Body of pancreas (tissue), 4 donors: ENCODE measurements around the gene PPP2R3B. TPM values are rescaled to one million over a fixed set of nuclear protein-coding genes. Genes with fewer than 3 reads are reported as not detected.
A peak's percentile ranks its signal among the peaks of the same experiment; 100 is the strongest.

Experiments used
- ATAC-seq: fragments of 150-250 bp; one replicate; pipeline ENCODE4 v1.9.1; 2016
- DNase-seq, 4 donors: peaks; one replicate each; pipeline ENCODE4 v3.0.0-alpha.2; 2019
- H3K27ac ChIP-seq, 4 donors: fragments of 200-600 bp; sonication (generic); 1 replicate in 3 of 4; 2 replicates in 1 of 4; pipeline versions ENCODE4 v1.5.1 to v1.6.1; 2016 to 2019; ENCODE audit warnings: mild to moderate bottlenecking in 1 of 4, mixed read lengths in 1 of 4, moderate library complexity in 1 of 4
- H3K27me3 ChIP-seq, 2 donors: fragments of 200-600 bp; sonication (generic); one replicate each; pipeline ENCODE4 v1.6.0; 2016; ENCODE audit warnings: mild to moderate bottlenecking in 1 of 2
- H3K36me3 ChIP-seq, 2 donors: fragments of 200-600 bp; sonication (generic); replicated peaks in 1 of 2; 2 replicates each; pipeline ENCODE4 v1.5.1; 2016; ENCODE audit warnings: low read depth in 2 of 2; ENCODE audit not compliant: insufficient read depth in 1 of 2
- H3K4me1 ChIP-seq: fragments of 200-600 bp; sonication (generic); one replicate; pipeline ENCODE4 v1.6.0; 2016
- H3K4me3 ChIP-seq, 2 donors: fragments of 200-600 bp; sonication (generic); 1 replicate in 1 of 2; 2 replicates in 1 of 2; pipeline ENCODE4 v1.5.1; 2016 to 2019
- H3K9me3 ChIP-seq, 3 donors: fragments of 200-600 bp; sonication (generic); 1 replicate in 2 of 3; 2 replicates in 1 of 3; pipeline ENCODE4 v1.5.1; 2016
- POLR2A ChIP-seq, 3 donors: fragments of 450-650 bp; IDR thresholded peaks; one replicate each; pipeline ENCODE4 v1.6.1; 2016; ENCODE audit warnings: antibody characterized with exemption in 3 of 3, mild to moderate bottlenecking in 2 of 3
- WGBS, 2 donors: methylation state at CpG; one replicate each; pipeline ENCODE4 v1.1.5; 2017; 5-methylcytosine and 5-hydroxymethylcytosine counted together
- intact Hi-C: fragments of 100-400 bp; cut with DNase I; formaldehyde crosslinking; loops from one replicate; pipeline ENCODE4 v1.15.1; 2023
- total RNA-seq, 2 donors: library from RNA; depleted of rRNA; stranded (reverse); fragments of >200 nt; gene quantifications; one replicate each; pipeline ENCODE4 v1.1.0, GENCODE V29; 2016
- TF ChIP-seq, protein P1 (sequence below), 7 experiments: fragments of 450-650 bp in 4 of 7; fragments of 200-600 bp in 3 of 7; sonication (generic) in 3 of 7; IDR thresholded peaks; one replicate each; pipeline ENCODE4 v1.5.1; 2016 to 2019; ENCODE audit warnings: antibody characterized with exemption in 7 of 7

The PPP2R3B gene
- total RNA-seq, 2 donors from 2014 or later = 5.6 to 11.4 TPM

DNA sequence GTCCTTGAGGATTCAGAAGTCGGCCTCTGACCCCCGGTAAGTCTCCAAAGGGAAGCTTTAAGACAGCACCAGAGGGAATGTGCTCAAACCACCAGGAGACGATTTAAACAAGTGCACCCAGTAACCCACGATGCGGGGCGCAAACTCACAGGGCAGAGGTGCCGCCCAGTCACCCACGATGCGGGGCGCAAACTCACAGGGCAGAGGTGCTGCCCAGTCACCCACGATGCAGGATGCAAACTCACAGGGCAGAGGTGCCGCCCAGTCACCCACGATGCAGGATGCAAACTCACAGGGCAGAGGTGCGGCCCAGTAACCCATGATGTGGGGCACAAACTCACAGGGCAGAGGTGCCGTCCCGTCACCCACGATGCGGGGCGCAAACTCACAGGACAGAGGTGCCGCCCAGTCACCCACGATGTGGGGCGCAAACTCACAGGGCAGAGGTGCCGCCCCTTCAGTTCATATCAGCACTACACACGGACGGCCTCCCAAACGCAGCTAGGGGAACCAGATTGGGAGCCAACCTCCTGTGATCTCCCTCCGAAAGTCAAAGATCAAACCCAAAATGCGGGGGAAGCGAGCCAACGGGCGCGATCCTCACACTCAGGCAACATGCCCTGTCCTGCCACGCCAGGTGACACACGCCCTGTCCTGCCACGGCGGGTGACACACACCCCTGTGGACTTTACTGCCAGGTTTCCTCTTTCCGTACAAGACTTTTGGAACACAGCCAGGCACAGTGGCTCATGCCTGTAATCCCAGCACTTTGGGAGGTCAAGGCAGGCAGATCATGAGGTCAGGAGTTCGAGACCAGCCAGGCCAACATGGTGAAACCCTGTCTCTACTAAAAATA lies 11.3 kb downstream of the PPP2R3B start:
- Histone ChIP-seq H3K4me1 (peaks cover 19% of the 10 kb centered on the region), H3K27me3 (peaks cover 0 to 3% of the 10 kb centered on the region in 2 donors), H3K4me3 (no peak overlapping the region), H3K27ac (no peak overlapping the region), H3K36me3 (no peaks in the 10 kb centered on the region), H3K9me3 (no peaks in the 10 kb centered on the region)
- DNase-seq (no peak), ATAC-seq (no peak)
- intact Hi-C loops = no loop called here
- WGBS, 2 donors = 78 to 79% methylated on average over 22 to 38 of the region's 38 CpGs
- TF ChIP-seq, protein P1, sequence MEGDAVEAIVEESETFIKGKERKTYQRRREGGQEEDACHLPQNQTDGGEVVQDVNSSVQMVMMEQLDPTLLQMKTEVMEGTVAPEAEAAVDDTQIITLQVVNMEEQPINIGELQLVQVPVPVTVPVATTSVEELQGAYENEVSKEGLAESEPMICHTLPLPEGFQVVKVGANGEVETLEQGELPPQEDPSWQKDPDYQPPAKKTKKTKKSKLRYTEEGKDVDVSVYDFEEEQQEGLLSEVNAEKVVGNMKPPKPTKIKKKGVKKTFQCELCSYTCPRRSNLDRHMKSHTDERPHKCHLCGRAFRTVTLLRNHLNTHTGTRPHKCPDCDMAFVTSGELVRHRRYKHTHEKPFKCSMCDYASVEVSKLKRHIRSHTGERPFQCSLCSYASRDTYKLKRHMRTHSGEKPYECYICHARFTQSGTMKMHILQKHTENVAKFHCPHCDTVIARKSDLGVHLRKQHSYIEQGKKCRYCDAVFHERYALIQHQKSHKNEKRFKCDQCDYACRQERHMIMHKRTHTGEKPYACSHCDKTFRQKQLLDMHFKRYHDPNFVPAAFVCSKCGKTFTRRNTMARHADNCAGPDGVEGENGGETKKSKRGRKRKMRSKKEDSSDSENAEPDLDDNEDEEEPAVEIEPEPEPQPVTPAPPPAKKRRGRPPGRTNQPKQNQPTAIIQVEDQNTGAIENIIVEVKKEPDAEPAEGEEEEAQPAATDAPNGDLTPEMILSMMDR (IDR thresholded peaks at IDR 0.05) = no peak
- no peak for TF ChIP-seq POLR2A (IDR thresholded peaks at IDR 0.05)

GRCh38 chrX:374596-374995 lies 12.1 kb downstream of the PPP2R3B start:
- Histone ChIP-seq H3K9me3 (no peaks in the 10 kb centered on the region), H3K27me3 (peaks cover 0 to 3% of the 10 kb centered on the region in 2 donors), H3K4me3 (no peak overlapping the region), H3K36me3 (no peaks in the 10 kb centered on the region), H3K27ac (no peak overlapping the region), H3K4me1 (peaks cover 19% of the 10 kb centered on the region)
- DNase-seq (no peak), ATAC-seq (peak; percentile 18)
- WGBS, 2 donors = 9 to 12% methylated on average over 10 to 21 of the region's 21 CpGs
- TF ChIP-seq, protein P1 (IDR thresholded peaks at IDR 0.05) = no peak
- intact Hi-C loops = no loop called here

DNA sequence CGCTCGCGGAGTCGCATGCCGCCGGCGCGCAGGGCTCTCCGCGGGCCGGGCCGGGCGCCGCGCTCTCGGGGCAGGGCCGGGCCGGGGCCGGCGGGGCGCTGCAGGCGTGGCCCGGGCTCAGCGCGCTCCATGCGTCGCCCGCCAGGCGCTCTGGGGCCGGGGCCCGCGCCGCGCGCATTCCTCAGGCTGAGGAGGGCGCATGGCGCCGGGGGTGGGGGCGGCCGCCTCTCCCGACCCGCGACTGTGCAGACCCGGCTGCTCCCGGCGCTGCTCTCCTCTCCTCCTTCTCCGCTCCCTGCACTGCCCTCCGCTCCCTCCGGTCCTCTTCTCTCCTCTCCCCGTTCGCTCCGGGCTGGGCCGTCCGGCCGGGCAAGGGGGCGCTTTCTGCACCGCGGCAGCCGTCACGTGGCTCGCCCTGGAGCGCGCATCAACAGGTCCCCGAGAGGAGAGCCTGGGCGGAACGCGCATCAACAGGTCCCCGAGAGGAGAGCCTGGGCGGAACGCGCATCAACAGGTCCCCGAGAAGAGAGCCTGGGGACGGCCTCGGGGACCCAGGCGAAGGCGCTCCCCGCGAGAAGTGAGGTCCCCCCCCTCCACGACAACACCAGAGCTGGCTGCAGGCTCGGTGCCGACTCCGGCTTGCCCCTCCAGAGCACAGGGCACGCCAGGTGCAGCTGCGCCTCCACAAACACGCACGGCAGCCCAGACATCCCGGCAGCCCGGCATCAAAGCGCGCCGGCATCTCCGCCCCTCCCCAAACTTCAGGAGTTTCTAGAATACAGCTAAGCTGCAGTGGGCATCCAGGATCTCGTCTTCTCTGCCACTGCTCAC lies 12.9 kb downstream of the PPP2R3B start:
- no peak for DNase-seq
- H3K27me3 ChIP-seq = peaks cover 0 to 3% of the 10 kb centered on the region in 2 donors
- no peaks in the 10 kb centered on the region for H3K36me3 ChIP-seq
- no peak for ATAC-seq
- WGBS, 2 donors = 0 to 1% methylated on average over 6 to 92 of the region's 93 CpGs
- H3K4me3 ChIP-seq = no peak overlapping the region
- no peak overlapping the region for H3K27ac ChIP-seq
- no peaks in the 10 kb centered on the region for H3K9me3 ChIP-seq
- intact Hi-C loops = no loop called here
- no peak for TF ChIP-seq POLR2A (IDR thresholded peaks at IDR 0.05)
- TF ChIP-seq, protein P1 (IDR thresholded peaks at IDR 0.05) = no peak
- peaks cover 19% of the 10 kb centered on the region for H3K4me1 ChIP-seq

- TF ChIP-seq, protein P1 (IDR thresholded peaks at IDR 0.05) = no peak
- TF ChIP-seq POLR2A (IDR thresholded peaks at IDR 0.05) = no peak
- ATAC-seq (no peak), DNase-seq (no peak)
- Histone ChIP-seq H3K4me1 (peaks cover 19% of the 10 kb centered on the region), H3K9me3 (no peaks in the 10 kb centered on the region), H3K27me3 (peaks cover 0 to 3% of the 10 kb centered on the region in 2 donors), H3K4me3 (no peak overlapping the region), H3K27ac (no peak overlapping the region), H3K36me3 (no peaks in the 10 kb centered on the region)
- WGBS, 2 donors = 17 to 38% methylated on average over 28 to 57 of the region's 63 CpGs
- intact Hi-C loops = no loop called here
Measured at GRCh38 chrX:372856-373640, 13.7 kb downstream of the PPP2R3B start.
